SK-N-SH (cell line): Measurements from ENCODE around the gene ROR2. TPM values are rescaled to one million over a fixed set of nuclear protein-coding genes. Genes with fewer than 3 reads are reported as not detected.

Experiments used
- CTCF ChIA-PET: fragments of 300-600, 350-600 bp; formaldehyde crosslinking; extraction: SDS; loops from one replicate; lab custom pipeline; 2021; lab: Yijun Ruan, JAX
- POLR2A ChIA-PET: fragments of 350-600 bp; sonication (Branson Sonifier 250); formaldehyde crosslinking; extraction: SDS; loops from one replicate; lab custom pipeline; 2020; ENCODE audit warnings: antibody characterized with exemption, inconsistent platforms; lab: Yijun Ruan, JAX
- DNase-seq: peaks from one replicate; pipeline ENCODE4 v3.0.0; 2012
- H2AFZ ChIP-seq: fragments of 200-600 bp; sonication (generic); 2 replicates; pipeline ENCODE4 v1.8.1; 2016; ENCODE audit warnings: antibody characterized with exemption, mild to moderate bottlenecking, low read depth
- H3F3A ChIP-seq: fragments of 200-600 bp; sonication (generic); replicated peaks from 2 replicates; pipeline ENCODE3; 2016; ENCODE audit warnings: antibody characterized with exemption, mild to moderate bottlenecking; ENCODE audit not compliant: insufficient read depth
- H3K27ac ChIP-seq, 2 experiments: fragments of 200-500 bp in 1 of 2; fragments of 200-600 bp in 1 of 2; sonication (Bioruptor generic) in 1 of 2; sonication (generic), shearing (Covaris generic) in 1 of 2; 2 replicates each; pipeline versions ENCODE4 v1.5.1 to v1.6.1; 2014 to 2016; ENCODE audit warnings: low read depth in 2 of 2, inconsistent platforms in 1 of 2, low read length in 1 of 2, mild to moderate bottlenecking in 1 of 2, mixed read lengths in 1 of 2
- H3K27me3 ChIP-seq: fragments of 200-600 bp; sonication (generic), shearing (Covaris generic); 2 replicates; pipeline ENCODE4 v1.6.1; 2016; ENCODE audit warnings: mixed run types; ENCODE audit not compliant: insufficient read depth
- H3K36me3 ChIP-seq, 2 experiments: fragments of 200-500 bp in 1 of 2; fragments of 200-600 bp in 1 of 2; sonication (Bioruptor generic) in 1 of 2; sonication (generic) in 1 of 2; replicated peaks in 1 of 2; 2 replicates each; pipeline versions ENCODE3 to v1.5.1; 2014 to 2016; ENCODE audit warnings: low read length in 1 of 2, mild to moderate bottlenecking in 1 of 2; ENCODE audit not compliant: insufficient read depth in 2 of 2, control insufficient read depth in 1 of 2
- H3K4me1 ChIP-seq, 2 experiments: fragments of 200-500 bp in 1 of 2; fragments of 200-600 bp in 1 of 2; sonication (Bioruptor generic) in 1 of 2; sonication (generic), shearing (Covaris generic) in 1 of 2; 2 replicates each; pipeline versions ENCODE4 v1.5.1 to v1.6.1; 2014 to 2016; ENCODE audit warnings: low read depth in 1 of 2, low read length in 1 of 2, mixed run types in 1 of 2; ENCODE audit not compliant: insufficient read depth in 2 of 2, control insufficient read depth in 1 of 2
- H3K4me2 ChIP-seq: fragments of 200-600 bp; sonication (generic), shearing (Covaris generic); 2 replicates; pipeline ENCODE4 v1.6.1; 2017; ENCODE audit warnings: mixed run types
- H3K4me3 ChIP-seq, 2 experiments: fragments of 200-500 bp in 1 of 2; fragments of 200-600 bp in 1 of 2; sonication (Bioruptor generic) in 1 of 2; sonication (generic), shearing (Covaris generic) in 1 of 2; 2 replicates each; pipeline versions ENCODE4 v1.5.1 to v1.8.1; 2014 to 2016; ENCODE audit warnings: low read depth in 2 of 2, inconsistent platforms in 1 of 2, low read length in 1 of 2, mild to moderate bottlenecking in 1 of 2, mixed read lengths in 1 of 2, moderate library complexity in 1 of 2
- H3K79me2 ChIP-seq: fragments of 200-600 bp; sonication (generic); 2 replicates; pipeline ENCODE4 v1.8.1; 2017; ENCODE audit warnings: mild to moderate bottlenecking; ENCODE audit not compliant: insufficient read depth
- H3K9ac ChIP-seq: fragments of 200-600 bp; sonication (generic); 2 replicates; pipeline ENCODE4 v1.6.1; 2017; ENCODE audit warnings: mixed run types
- H3K9me2 ChIP-seq: fragments of 200-600 bp; sonication (generic); 2 replicates; pipeline ENCODE4 v1.6.1; 2017; ENCODE audit warnings: mixed run types
- H3K9me3 ChIP-seq: fragments of 200-600 bp; sonication (generic); 2 replicates; pipeline ENCODE4 v1.6.1; 2017; ENCODE audit warnings: mixed run types, mild to moderate bottlenecking, moderate library complexity
- H4K20me1 ChIP-seq: fragments of 200-600 bp; sonication (generic); 2 replicates; pipeline ENCODE4 v1.6.1; 2017; ENCODE audit warnings: mild to moderate bottlenecking, mixed run types; ENCODE audit not compliant: insufficient read depth
- CHD2 ChIP-seq: fragments of 150-350 bp; IDR thresholded peaks from 2 replicates; pipeline ENCODE4 v1.6.1; 2018; ENCODE audit warnings: low read length; ENCODE audit not compliant: partially characterized antibody
- EZH2phosphoT487 ChIP-seq: fragments of 200-600 bp; sonication (generic); IDR thresholded peaks from 2 replicates; pipeline ENCODE4 v1.6.1; 2017; ENCODE audit warnings: low read depth, mixed run types, mild to moderate bottlenecking, antibody characterized with exemption, moderate library complexity, borderline replicate concordance
- FOSL2 ChIP-seq: IDR thresholded peaks from 2 replicates; pipeline ENCODE4 v1.4.0; 2012; ENCODE audit warnings: low read depth, mild to moderate bottlenecking, moderate library complexity, borderline replicate concordance
- MXI1 ChIP-seq: IDR thresholded peaks from 2 replicates; pipeline ENCODE4 v1.6.1; 2012; ENCODE audit warnings: mild to moderate bottlenecking, low read depth, low read length, improper control_type of control experiment
- REST ChIP-seq: IDR thresholded peaks from 2 replicates; pipeline ENCODE4 v1.6.1; 2012; ENCODE audit warnings: mild to moderate bottlenecking, low read depth, low read length, moderate library complexity
- SIN3A ChIP-seq: IDR thresholded peaks from 2 replicates; pipeline ENCODE4 v1.6.1; 2012; ENCODE audit warnings: low read depth, mild to moderate bottlenecking, low read length, moderate library complexity, borderline replicate concordance
- SMC3 ChIP-seq: IDR thresholded peaks from 2 replicates; pipeline ENCODE4 v1.6.1; 2012; ENCODE audit warnings: low read depth, low read length, improper control_type of control experiment
- TCF12 ChIP-seq: IDR thresholded peaks from 2 replicates; pipeline ENCODE4 v1.4.0; 2012
- YY1 ChIP-seq: IDR thresholded peaks from 2 replicates; pipeline ENCODE4 v1.4.0; 2012; ENCODE audit warnings: low read depth, mild to moderate bottlenecking
- ZBTB33 ChIP-seq: IDR thresholded peaks from 2 replicates; pipeline ENCODE4 v1.4.0; 2012; ENCODE audit warnings: low read depth, borderline replicate concordance
- WGBS: methylation state at CpG from one replicate; pipeline ENCODE4 v1.1.6; 2017; ENCODE audit warnings: low lambda C conversion rate; 5-methylcytosine and 5-hydroxymethylcytosine counted together
- polyA plus RNA-seq, 3 experiments: library from polyadenylated mRNA; depleted of rRNA; stranded (reverse); fragments of >200 nt; gene quantifications; 2 replicates each; pipeline ENCODE4 v1.2.3, GENCODE V29; 2012
- TF ChIP-seq, protein P1 (sequence below): fragments of 150-350 bp; IDR thresholded peaks from 2 replicates; pipeline ENCODE4 v1.6.1; 2016; ENCODE audit warnings: mild to moderate bottlenecking, low read depth, low read length
- TF ChIP-seq, protein P2 (sequence below): IDR thresholded peaks from 2 replicates; pipeline ENCODE4 v1.4.0; 2012; ENCODE audit warnings: low read depth, borderline replicate concordance
- TF ChIP-seq, protein P3 (sequence below): IDR thresholded peaks from 2 replicates; pipeline ENCODE4 v1.4.0; 2012; ENCODE audit warnings: low read depth
- TF ChIP-seq, protein P4 (sequence below): IDR thresholded peaks from 2 replicates; pipeline ENCODE4; 2012
- TF ChIP-seq, protein P5 (sequence below): fragments of 200-600 bp; sonication (generic); IDR thresholded peaks from 2 replicates; pipeline ENCODE4 v1.6.1; 2017; ENCODE audit warnings: antibody characterized with exemption, mild to moderate bottlenecking, moderate library complexity

ROR2 gene
- polyA plus RNA-seq, 1 of the 3 experiments (the other 2 are of a cell fraction) = 0.43 TPM

DNA sequence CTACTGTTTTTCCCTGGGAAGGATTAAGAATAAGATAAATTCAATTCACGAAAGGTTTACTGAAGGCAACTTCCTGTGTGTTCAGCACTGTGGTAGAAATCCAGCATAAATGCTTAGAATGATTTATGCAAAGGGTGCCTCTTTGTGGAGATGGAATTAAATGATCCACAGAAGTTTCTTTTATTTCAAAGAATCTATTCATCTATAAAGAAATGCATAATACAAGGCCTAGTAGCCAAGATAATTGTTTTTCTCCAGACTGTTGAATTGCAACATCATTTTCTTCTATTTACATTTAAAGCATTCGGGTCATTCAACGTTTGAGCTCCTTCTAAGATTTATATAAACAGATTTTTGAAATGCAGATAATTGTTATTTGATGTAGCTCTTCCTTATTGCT lies 387.6 kb downstream of the ROR2 start:
- no peak overlapping the region for H3K4me3 ChIP-seq
- H3K9ac ChIP-seq = no peak overlapping the region
- H3K9me3 ChIP-seq = no peaks in the 10 kb centered on the region
- 38% methylated on average over 3 of the region's 3 CpGs for WGBS
- CTCF ChIA-PET = no interaction called here
- H3K4me1 ChIP-seq = no peaks in the 10 kb centered on the region
- no peaks in the 10 kb centered on the region for H3K9me2 ChIP-seq
- H4K20me1 ChIP-seq = no peaks in the 10 kb centered on the region
- no peaks in the 10 kb centered on the region for H3K79me2 ChIP-seq
- no peak overlapping the region for H3K4me2 ChIP-seq
- no peaks in the 10 kb centered on the region; the same call in 1 of the 2 replicates for H3K27me3 ChIP-seq
- no peaks in the 10 kb centered on the region for H3K36me3 ChIP-seq
- no peak overlapping the region for H2AFZ ChIP-seq
- TF ChIP-seq, protein P1, sequence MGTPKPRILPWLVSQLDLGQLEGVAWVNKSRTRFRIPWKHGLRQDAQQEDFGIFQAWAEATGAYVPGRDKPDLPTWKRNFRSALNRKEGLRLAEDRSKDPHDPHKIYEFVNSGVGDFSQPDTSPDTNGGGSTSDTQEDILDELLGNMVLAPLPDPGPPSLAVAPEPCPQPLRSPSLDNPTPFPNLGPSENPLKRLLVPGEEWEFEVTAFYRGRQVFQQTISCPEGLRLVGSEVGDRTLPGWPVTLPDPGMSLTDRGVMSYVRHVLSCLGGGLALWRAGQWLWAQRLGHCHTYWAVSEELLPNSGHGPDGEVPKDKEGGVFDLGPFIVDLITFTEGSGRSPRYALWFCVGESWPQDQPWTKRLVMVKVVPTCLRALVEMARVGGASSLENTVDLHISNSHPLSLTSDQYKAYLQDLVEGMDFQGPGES = no peak
- no peak for TF ChIP-seq REST
- TF ChIP-seq SMC3 = no peak
- no peak for TF ChIP-seq ZBTB33
- no peak for TF ChIP-seq YY1
- TF ChIP-seq MXI1 = no peak
- TF ChIP-seq, protein P2, sequence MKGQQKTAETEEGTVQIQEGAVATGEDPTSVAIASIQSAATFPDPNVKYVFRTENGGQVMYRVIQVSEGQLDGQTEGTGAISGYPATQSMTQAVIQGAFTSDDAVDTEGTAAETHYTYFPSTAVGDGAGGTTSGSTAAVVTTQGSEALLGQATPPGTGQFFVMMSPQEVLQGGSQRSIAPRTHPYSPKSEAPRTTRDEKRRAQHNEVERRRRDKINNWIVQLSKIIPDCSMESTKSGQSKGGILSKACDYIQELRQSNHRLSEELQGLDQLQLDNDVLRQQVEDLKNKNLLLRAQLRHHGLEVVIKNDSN = no peak
- no peak for TF ChIP-seq CHD2
- TF ChIP-seq, protein P3, sequence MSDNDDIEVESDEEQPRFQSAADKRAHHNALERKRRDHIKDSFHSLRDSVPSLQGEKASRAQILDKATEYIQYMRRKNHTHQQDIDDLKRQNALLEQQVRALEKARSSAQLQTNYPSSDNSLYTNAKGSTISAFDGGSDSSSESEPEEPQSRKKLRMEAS = no peak
- TF ChIP-seq FOSL2 = no peak
- TF ChIP-seq, protein P4, sequence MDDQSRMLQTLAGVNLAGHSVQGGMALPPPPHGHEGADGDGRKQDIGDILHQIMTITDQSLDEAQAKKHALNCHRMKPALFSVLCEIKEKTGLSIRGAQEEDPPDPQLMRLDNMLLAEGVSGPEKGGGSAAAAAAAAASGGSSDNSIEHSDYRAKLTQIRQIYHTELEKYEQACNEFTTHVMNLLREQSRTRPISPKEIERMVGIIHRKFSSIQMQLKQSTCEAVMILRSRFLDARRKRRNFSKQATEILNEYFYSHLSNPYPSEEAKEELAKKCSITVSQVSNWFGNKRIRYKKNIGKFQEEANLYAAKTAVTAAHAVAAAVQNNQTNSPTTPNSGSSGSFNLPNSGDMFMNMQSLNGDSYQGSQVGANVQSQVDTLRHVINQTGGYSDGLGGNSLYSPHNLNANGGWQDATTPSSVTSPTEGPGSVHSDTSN = no peak
- no peak for TF ChIP-seq SIN3A
- TF ChIP-seq, protein P5, sequence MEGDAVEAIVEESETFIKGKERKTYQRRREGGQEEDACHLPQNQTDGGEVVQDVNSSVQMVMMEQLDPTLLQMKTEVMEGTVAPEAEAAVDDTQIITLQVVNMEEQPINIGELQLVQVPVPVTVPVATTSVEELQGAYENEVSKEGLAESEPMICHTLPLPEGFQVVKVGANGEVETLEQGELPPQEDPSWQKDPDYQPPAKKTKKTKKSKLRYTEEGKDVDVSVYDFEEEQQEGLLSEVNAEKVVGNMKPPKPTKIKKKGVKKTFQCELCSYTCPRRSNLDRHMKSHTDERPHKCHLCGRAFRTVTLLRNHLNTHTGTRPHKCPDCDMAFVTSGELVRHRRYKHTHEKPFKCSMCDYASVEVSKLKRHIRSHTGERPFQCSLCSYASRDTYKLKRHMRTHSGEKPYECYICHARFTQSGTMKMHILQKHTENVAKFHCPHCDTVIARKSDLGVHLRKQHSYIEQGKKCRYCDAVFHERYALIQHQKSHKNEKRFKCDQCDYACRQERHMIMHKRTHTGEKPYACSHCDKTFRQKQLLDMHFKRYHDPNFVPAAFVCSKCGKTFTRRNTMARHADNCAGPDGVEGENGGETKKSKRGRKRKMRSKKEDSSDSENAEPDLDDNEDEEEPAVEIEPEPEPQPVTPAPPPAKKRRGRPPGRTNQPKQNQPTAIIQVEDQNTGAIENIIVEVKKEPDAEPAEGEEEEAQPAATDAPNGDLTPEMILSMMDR = no peak
- TF ChIP-seq EZH2phosphoT487 = no peak
- no peak for TF ChIP-seq TCF12
- TF ChIP-seq, all 33 proteins: peak for 0
- no peak overlapping the region for H3K27ac ChIP-seq
- DNase-seq = no peak
- POLR2A ChIA-PET = no interaction called here
- no peaks in the 10 kb centered on the region for H3F3A ChIP-seq
